ENCODE data around the gene DMAP1.

Gene DMAP1

GRCh38 chr1:44228218-44228617 is 14.9 kb downstream of the DMAP1 start:
- no peak for DNase-seq (ENCODE audit: low read depth in 2 of 2)

DNA sequence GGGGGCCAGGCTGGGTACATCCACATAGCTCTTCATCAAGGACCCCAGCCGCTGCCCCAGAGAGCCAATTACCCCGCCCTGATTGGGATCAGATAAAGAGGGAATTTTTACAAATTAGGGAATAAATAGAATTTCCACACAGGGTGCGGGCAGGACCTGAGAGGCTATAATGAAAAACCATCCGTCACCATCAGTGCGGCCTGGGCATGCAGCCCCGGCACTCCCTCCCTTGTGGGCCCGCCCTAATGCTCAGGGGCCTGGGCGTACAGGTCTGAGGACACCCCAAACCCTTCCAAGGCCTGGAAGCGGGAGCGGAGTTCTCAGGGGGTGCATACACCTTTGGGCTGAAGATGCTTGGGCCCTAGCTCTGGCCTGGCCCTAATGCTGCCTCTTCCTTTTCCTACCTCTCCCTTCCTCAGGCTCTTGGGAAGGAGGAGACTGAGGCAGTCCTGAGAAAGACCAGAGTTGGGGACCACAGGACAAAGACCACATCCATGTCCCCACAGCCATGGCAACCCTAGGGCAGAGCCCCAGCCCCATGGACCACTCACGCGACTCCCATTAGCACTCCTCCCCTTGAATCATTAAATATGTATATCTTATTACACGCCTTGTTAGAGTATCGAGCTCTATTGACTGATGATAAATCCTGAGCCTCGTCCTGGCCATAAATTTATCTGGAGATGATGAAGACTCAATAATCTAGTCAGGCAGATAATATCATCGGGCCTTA is 16.3 kb downstream of the DMAP1 start:
- no peak for DNase-seq (ENCODE audit: low read depth in 2 of 2)

DNA sequence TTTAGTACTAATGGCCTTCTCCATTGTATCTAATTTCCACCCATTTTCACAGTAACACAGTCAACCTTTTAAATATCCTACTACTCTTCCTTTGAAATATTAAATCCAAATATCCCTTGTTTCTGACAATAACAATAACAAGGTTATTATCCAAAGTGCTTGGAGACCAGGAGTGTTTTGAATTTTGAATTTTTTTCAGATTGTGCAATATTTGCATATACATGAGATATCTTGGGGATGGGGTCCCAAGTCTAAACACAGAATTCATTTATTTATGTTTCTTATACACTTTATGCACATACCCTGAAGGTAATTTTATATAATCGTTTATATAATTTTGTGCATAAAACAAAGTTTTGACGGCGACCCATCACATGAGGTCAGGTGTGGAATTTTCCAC is 17.5 kb downstream of the DMAP1 start:
- DNase-seq (ENCODE audit: low read depth in 2 of 2): no peak

DNA sequence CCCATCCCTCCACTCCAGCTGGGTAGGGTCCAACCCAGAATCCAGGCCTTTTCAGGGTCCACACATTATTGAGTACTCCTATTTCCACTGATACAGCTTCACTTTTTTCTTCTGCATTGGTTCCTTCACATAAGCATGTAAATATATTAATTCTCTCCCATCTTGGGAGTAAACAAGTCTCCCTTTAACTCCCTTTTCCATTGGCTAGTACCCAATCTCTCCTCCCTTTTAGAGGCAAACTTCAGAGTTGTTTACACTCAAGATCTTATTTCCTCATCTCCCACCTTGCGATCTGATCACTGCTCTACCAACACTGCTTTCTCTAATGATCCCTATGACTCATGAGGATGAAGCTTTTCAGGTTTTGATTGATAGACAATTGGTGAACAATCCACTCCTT is 20.3 kb downstream of the DMAP1 start:
- DNase-seq (ENCODE audit: low read depth in 2 of 2): no peak

GRCh38 chr1:44235808-44236207 is 22.5 kb downstream of the DMAP1 start:
- DNase-seq (ENCODE audit: low read depth in 2 of 2): no peak

- DNase-seq (ENCODE audit: low read depth in 2 of 2): no peak
Measured at GRCh38 chr1:44236490-44237272, 23.4 kb downstream of the DMAP1 start.

GRCh38 chr1:44237721-44238457 is 24.6 kb downstream of the DMAP1 start:
- DNase-seq (ENCODE audit: low read depth in 2 of 2): peak in 1 of 2 donors; percentile 33

- DNase-seq (ENCODE audit: low read depth in 2 of 2): no peak
Measured at GRCh38 chr1:44238660-44239059, 25.4 kb downstream of the DMAP1 start.

GRCh38 chr1:44239331-44239960 is 26.2 kb downstream of the DMAP1 start:
- DNase-seq (ENCODE audit: low read depth in 2 of 2): no peak

DNA sequence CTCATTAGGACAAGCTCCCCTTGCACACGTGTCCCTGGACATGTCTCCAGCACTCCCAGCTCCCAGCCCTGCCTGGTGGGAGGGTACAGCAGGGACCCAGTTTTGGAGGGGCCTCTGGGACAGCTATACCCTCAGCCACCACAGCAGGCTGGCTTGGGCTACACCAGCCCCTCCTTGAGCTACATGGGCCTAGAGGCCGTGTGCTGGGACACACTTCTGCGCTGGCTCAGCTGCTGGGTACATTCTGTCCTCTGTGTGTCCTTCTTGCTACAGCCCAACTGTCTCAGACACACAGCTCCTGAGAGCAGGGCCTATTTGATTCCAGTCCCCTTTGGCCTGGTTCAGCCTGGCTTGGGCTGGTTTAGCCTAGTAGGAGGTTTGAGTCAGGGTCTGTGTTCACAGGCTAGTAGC is 26.7 kb downstream of the DMAP1 start:
- no peak for DNase-seq (ENCODE audit: low read depth in 2 of 2)

- no peak for DNase-seq (ENCODE audit: low read depth in 2 of 2)
Measured at GRCh38 chr1:44240802-44241671, 27.8 kb downstream of the DMAP1 start.

- no peak for DNase-seq (ENCODE audit: low read depth in 2 of 2)
Measured at GRCh38 chr1:44242746-44243145, 29.5 kb downstream of the DMAP1 start.

- DNase-seq (ENCODE audit: low read depth in 2 of 2): no peak
Measured at GRCh38 chr1:44243782-44244495, 30.7 kb downstream of the DMAP1 start.

DNA sequence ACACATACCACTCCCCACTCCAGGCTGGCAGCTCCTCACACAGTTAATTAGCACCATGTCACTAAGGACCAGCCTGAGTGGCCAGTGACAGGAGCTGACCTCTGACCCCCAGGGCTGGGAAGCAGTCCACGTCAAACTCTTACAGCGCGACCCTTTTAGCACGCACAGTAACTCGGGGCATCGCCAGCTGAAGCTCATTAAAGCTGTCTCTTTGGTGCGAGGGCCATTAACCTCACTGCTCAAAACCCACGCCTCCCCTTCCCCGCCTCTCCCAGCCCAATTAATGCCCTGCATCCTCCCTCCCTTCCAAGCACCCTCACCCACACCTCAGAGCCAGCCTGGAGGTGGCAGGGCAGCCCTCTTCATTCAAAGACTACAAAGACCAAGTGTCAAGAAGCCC is 31.7 kb downstream of the DMAP1 start:
- no peak for DNase-seq (ENCODE audit: low read depth in 2 of 2)

GRCh38 chr1:44246806-44247205 is 33.5 kb downstream of the DMAP1 start:
- DNase-seq (ENCODE audit: low read depth in 2 of 2): no peak

- no peak for DNase-seq (ENCODE audit: low read depth in 2 of 2)
Measured at GRCh38 chr1:44249543-44249942, 36.3 kb downstream of the DMAP1 start.

- no peak for DNase-seq (ENCODE audit: low read depth in 2 of 2)
Measured at GRCh38 chr1:44250068-44250781, 37.0 kb downstream of the DMAP1 start.

DNA sequence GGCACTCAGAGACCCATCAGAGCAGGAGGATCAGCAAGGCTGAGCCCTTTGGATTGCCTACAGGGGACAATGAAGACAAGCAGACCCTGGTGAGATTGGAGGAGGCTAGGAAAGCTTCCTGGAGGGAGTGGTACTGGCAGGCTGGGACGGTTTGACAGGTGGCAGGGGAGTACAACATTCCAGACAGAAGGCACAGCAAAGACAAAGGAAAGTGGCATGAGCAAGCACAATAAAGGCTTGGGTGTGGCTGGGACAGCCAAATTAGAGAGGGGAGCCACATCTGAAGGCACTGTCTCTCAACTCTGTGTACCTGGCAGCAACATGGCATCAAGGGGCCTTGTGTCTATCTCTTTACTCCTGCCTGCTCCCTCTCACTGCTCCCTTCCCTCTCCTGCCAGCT is 38.2 kb downstream of the DMAP1 start:
- no peak for DNase-seq (ENCODE audit: low read depth in 2 of 2)

- no peak for DNase-seq (ENCODE audit: low read depth in 2 of 2)
Measured at GRCh38 chr1:44251989-44252671, 38.9 kb downstream of the DMAP1 start.

All from stimulated activated CD4-positive, alpha-beta T cell treated with anti-CD3 and anti-CD28 coated beads, Interleukin-15, amount 100 ng/mL, for 48 hours (primary cell).